ENCODE data around the gene ARSK. TPM values are rescaled to one million over a fixed set of nuclear protein-coding genes. Genes with fewer than 3 reads are reported as not detected.

The ARSK gene
- total RNA-seq (2014; rRNA removed; shearing (Covaris generic)) = 8.3 and 11.4 TPM in 2 replicates

GRCh38 chr5:95554647-95555548 lies at the start of gene ARSK, which contains the start of gene SKIC3:
Gene ARSK (plus strand): TSS chr5:95555101. CDS start chr5:95555279, 178 bp downstream.
Gene SKIC3 (minus strand): TSS chr5:95554977. CDS start chr5:95547150, 7,827 bp downstream.
- DNase-seq (ENCODE audit: low read depth) = peak; percentile 98

GRCh38 chr5:95508550-95508949 lies 46.4 kb upstream of the ARSK start:
- DNase-seq (ENCODE audit: low read depth) = no peak

GRCh38 chr5:95511606-95512005 lies 43.3 kb upstream of the ARSK start:
- no peak for DNase-seq (ENCODE audit: low read depth)

GRCh38 chr5:95518417-95518816 lies 36.5 kb upstream of the ARSK start:
- no peak for DNase-seq (ENCODE audit: low read depth)

- DNase-seq (ENCODE audit: low read depth) = no peak
These were observed 35.8 kb upstream of the ARSK start for GRCh38 chr5:95519151-95519550.

- no peak for DNase-seq (ENCODE audit: low read depth)
These were observed 35.2 kb upstream of the ARSK start for GRCh38 chr5:95519681-95520080.

- no peak for DNase-seq (ENCODE audit: low read depth)
These were observed 34.7 kb upstream of the ARSK start for GRCh38 chr5:95520206-95520605.

- no peak for DNase-seq (ENCODE audit: low read depth)
These were observed 30.5 kb upstream of the ARSK start for GRCh38 chr5:95524423-95524822.

GRCh38 chr5:95526871-95527270 lies 28.0 kb upstream of the ARSK start:
- DNase-seq (ENCODE audit: low read depth) = no peak

- DNase-seq (ENCODE audit: low read depth) = no peak
These were observed 26.3 kb upstream of the ARSK start for GRCh38 chr5:95528565-95528964.

GRCh38 chr5:95530416-95530815 lies 24.5 kb upstream of the ARSK start:
- peak; percentile 58 for DNase-seq (ENCODE audit: low read depth)

- DNase-seq (ENCODE audit: low read depth) = no peak
These were observed 23.4 kb upstream of the ARSK start for GRCh38 chr5:95531491-95531890.

GRCh38 chr5:95532415-95532814 lies 22.5 kb upstream of the ARSK start:
- no peak for DNase-seq (ENCODE audit: low read depth)

GRCh38 chr5:95533106-95533505 lies 21.8 kb upstream of the ARSK start:
- DNase-seq (ENCODE audit: low read depth) = no peak

GRCh38 chr5:95533761-95534160 lies 21.1 kb upstream of the ARSK start:
- no peak for DNase-seq (ENCODE audit: low read depth)

GRCh38 chr5:95537501-95537900 lies 17.4 kb upstream of the ARSK start:
- no peak for DNase-seq (ENCODE audit: low read depth)

GRCh38 chr5:95543017-95543705 lies 11.7 kb upstream of the ARSK start:
- peak; percentile 11 for DNase-seq (ENCODE audit: low read depth)

GRCh38 chr5:95549030-95549429 lies 5.9 kb upstream of the ARSK start:
- DNase-seq (ENCODE audit: low read depth) = no peak

- no peak for DNase-seq (ENCODE audit: low read depth)
These were observed 612 bp upstream of the ARSK start for GRCh38 chr5:95554331-95554646.

- no peak for DNase-seq (ENCODE audit: low read depth)
These were observed 652 bp downstream of the ARSK start for GRCh38 chr5:95555553-95555952.

GRCh38 chr5:95557841-95558240 lies 2.9 kb downstream of the ARSK start:
- no peak for DNase-seq (ENCODE audit: low read depth)

- DNase-seq (ENCODE audit: low read depth) = no peak
These were observed 7.4 kb downstream of the ARSK start for GRCh38 chr5:95562282-95562681.

GRCh38 chr5:95563367-95563766 lies 8.5 kb downstream of the ARSK start:
- DNase-seq (ENCODE audit: low read depth) = no peak
